ENCODE results near the gene ZNF98.

Gene ZNF98

GRCh38 chr19:22422211-22422610 is at the start of gene ZNF98:
Gene ZNF98 (minus strand): TSS chr19:22422346. CDS start chr19:22422224, 122 bp downstream.
- DNase-seq = no peak

GRCh38 chr19:22446605-22447004 is 24.5 kb upstream of the ZNF98 start:
- DNase-seq = no peak

- no peak for DNase-seq
These were observed 15.9 kb upstream of the ZNF98 start for GRCh38 chr19:22438011-22438410.

GRCh38 chr19:22427960-22428913 is 6.1 kb upstream of the ZNF98 start:
- no peak for DNase-seq

- DNase-seq = no peak
These were observed 5.4 kb upstream of the ZNF98 start for GRCh38 chr19:22427547-22427946.

- DNase-seq = no peak
These were observed 4.8 kb upstream of the ZNF98 start for GRCh38 chr19:22426901-22427300.

- no peak for DNase-seq
These were observed 349 bp downstream of the ZNF98 start for GRCh38 chr19:22421797-22422196.

- no peak for DNase-seq
These were observed 67.5 kb downstream of the ZNF98 start for GRCh38 chr19:22354665-22355064.
